Ishikawa (cell line): ENCODE results near the gene TP53RK.

Experiments
- CEBPB ChIP-seq: IDR thresholded peaks from 2 replicates; pipeline ENCODE4 v1.6.1; 2012
- CREB1 ChIP-seq: IDR thresholded peaks from 2 replicates; pipeline ENCODE4 v1.6.1; 2012; ENCODE audit warnings: low read depth
- EGR1 ChIP-seq: IDR thresholded peaks from 2 replicates; pipeline ENCODE4 v1.6.1; 2012
- EP300 ChIP-seq: IDR thresholded peaks from 2 replicates; pipeline ENCODE4 v1.6.1; 2012; ENCODE audit warnings: borderline replicate concordance
- FOXM1 ChIP-seq: IDR thresholded peaks from 2 replicates; pipeline ENCODE4 v1.6.1; 2012; ENCODE audit warnings: low read depth, borderline replicate concordance
- NFIC ChIP-seq: IDR thresholded peaks from 2 replicates; pipeline ENCODE4 v1.6.1; 2012
- RAD21 ChIP-seq: IDR thresholded peaks from 2 replicates; pipeline ENCODE4 v1.6.1; 2012; ENCODE audit warnings: low read depth
- TAF1 ChIP-seq: IDR thresholded peaks from 2 replicates; pipeline ENCODE4 v1.6.1; 2012; ENCODE audit warnings: low read depth, mild to moderate bottlenecking
- TCF12 ChIP-seq: IDR thresholded peaks from 2 replicates; pipeline ENCODE4 v1.6.1; 2012; ENCODE audit warnings: low read depth
- TEAD4 ChIP-seq: IDR thresholded peaks from 2 replicates; pipeline ENCODE4 v1.6.1; 2012
- YY1 ChIP-seq: IDR thresholded peaks from 2 replicates; pipeline ENCODE4 v1.6.1; 2012; ENCODE audit warnings: low read depth
- ZBTB7A ChIP-seq: IDR thresholded peaks from 2 replicates; pipeline ENCODE4 v1.6.1; 2012; ENCODE audit warnings: low read depth
- TF ChIP-seq, protein P1 (sequence below): IDR thresholded peaks from 2 replicates; pipeline ENCODE4 v1.6.1; 2012; ENCODE audit warnings: low read depth, mild to moderate bottlenecking
- TF ChIP-seq, protein P2 (sequence below): IDR thresholded peaks from 2 replicates; pipeline ENCODE4 v1.6.1; 2012
- TF ChIP-seq, protein P3 (sequence below): IDR thresholded peaks from 2 replicates; pipeline ENCODE4 v1.6.1; 2012

The TP53RK gene

DNA sequence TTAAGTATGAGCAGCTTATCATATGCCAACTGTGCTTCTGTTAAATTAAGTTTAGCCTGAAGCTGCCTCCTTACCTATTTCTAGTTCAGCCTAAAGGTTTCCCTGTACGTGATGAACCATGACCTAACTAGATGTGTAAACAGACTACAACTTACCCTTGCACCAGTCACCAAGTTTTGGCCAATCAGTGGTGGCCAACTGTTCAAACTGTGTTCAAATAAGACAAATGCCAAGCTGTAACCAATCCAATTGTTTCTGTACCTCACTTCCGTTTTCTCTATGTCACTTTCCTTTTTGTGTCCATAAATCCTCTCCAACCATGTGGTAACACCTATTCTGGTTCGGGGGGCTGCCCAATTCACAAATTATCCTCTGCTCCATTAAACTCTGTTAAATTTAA is 14.2 kb upstream of the TP53RK start:
- TF ChIP-seq, protein P1, sequence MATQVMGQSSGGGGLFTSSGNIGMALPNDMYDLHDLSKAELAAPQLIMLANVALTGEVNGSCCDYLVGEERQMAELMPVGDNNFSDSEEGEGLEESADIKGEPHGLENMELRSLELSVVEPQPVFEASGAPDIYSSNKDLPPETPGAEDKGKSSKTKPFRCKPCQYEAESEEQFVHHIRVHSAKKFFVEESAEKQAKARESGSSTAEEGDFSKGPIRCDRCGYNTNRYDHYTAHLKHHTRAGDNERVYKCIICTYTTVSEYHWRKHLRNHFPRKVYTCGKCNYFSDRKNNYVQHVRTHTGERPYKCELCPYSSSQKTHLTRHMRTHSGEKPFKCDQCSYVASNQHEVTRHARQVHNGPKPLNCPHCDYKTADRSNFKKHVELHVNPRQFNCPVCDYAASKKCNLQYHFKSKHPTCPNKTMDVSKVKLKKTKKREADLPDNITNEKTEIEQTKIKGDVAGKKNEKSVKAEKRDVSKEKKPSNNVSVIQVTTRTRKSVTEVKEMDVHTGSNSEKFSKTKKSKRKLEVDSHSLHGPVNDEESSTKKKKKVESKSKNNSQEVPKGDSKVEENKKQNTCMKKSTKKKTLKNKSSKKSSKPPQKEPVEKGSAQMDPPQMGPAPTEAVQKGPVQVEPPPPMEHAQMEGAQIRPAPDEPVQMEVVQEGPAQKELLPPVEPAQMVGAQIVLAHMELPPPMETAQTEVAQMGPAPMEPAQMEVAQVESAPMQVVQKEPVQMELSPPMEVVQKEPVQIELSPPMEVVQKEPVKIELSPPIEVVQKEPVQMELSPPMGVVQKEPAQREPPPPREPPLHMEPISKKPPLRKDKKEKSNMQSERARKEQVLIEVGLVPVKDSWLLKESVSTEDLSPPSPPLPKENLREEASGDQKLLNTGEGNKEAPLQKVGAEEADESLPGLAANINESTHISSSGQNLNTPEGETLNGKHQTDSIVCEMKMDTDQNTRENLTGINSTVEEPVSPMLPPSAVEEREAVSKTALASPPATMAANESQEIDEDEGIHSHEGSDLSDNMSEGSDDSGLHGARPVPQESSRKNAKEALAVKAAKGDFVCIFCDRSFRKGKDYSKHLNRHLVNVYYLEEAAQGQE = no peak
- TF ChIP-seq RAD21 (no peak), EP300 (no peak), NFIC (no peak), ZBTB7A (no peak), TCF12 (no peak), YY1 (no peak), TAF1 (no peak), TEAD4 (no peak), EGR1 (no peak), CEBPB (no peak)
- TF ChIP-seq, protein P2, sequence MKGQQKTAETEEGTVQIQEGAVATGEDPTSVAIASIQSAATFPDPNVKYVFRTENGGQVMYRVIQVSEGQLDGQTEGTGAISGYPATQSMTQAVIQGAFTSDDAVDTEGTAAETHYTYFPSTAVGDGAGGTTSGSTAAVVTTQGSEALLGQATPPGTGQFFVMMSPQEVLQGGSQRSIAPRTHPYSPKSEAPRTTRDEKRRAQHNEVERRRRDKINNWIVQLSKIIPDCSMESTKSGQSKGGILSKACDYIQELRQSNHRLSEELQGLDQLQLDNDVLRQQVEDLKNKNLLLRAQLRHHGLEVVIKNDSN = no peak

DNA sequence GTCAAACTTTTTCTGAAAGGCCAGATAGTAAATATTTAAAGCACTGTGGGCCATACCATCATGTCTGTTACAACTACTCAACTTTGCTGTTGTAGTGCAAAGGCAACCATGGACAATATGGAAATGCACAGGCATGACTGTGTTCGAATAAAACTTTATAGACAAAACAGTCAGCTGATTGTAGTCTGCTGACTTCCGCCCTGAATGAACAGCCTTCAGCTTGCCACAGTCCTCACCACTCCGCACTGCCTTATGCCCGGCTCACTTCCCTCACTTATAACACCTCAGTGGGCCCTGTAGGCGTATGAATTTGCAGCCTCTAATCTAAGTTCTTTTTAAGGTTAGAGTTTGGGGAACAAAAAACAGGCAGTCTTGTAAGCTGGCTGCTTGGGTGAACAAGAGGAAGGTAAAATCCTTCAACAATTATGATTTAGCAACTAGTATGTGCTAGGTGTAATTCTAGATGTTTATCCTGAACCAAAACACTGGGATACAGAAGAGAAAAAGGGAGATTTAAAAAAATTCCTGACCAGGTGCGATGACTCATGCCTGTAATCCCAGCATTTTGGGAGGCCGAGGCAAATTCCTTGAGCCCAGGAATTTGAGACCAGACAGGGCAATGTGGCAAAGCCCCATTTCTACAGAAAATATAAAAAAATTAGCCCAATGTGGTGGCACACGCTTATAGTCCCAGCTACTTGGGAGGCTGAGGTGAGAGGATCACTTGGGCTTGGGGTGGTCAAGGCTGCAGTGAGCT is 13.4 kb upstream of the TP53RK start:
- TF ChIP-seq RAD21 = no peak
- TF ChIP-seq ZBTB7A = no peak
- TF ChIP-seq EP300 = no peak
- TF ChIP-seq CREB1 = no peak
- TF ChIP-seq, protein P1 = no peak
- no peak for TF ChIP-seq TEAD4
- TF ChIP-seq TCF12 = no peak

DNA sequence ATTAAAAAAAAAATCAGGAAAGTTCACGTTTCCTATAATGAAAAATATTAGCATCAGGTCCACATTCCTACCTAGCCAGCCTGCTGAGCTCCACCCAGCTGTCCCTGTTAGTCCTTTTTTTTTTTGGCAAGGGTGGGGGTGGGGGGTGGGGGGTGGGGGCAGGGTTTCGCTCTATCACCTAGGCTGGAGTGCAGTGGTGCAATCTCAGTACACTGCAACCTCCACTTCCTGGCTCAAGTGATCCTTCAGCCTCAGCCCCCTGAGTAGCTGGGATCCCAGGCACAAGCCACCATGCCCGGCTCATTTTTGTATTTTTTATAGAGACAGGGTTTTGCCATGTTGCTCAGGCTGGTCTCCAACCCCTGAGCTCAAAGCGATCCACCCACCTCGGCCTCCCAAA is 12.7 kb upstream of the TP53RK start:
- no peak for TF ChIP-seq FOXM1
- no peak for TF ChIP-seq ZBTB7A

DNA sequence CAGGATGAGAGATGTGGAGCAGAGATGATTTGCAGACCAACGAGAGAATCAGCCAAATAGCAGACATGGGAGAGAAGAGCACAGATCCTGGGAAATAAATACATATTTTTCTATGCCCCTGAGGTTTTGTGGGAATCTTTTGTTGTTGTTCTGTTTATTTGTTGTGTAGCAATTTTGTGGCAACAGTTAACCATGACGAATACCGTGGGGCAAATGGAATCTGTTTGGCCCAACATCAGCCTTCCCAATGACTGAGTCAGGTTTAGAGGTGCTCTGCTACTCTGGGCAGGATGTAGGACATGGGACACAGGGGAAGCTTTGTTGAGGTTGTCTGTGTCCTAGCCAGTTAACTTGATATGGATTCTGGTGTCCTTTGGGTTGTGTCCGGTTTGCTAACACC is 12.3 kb upstream of the TP53RK start:
- TF ChIP-seq NFIC (no peak), YY1 (no peak), FOXM1 (no peak), CREB1 (no peak), RAD21 (no peak), TCF12 (no peak)
- TF ChIP-seq, protein P2 = no peak
- TF ChIP-seq, protein P3, sequence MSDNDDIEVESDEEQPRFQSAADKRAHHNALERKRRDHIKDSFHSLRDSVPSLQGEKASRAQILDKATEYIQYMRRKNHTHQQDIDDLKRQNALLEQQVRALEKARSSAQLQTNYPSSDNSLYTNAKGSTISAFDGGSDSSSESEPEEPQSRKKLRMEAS = no peak
- TF ChIP-seq, protein P1 = no peak

DNA sequence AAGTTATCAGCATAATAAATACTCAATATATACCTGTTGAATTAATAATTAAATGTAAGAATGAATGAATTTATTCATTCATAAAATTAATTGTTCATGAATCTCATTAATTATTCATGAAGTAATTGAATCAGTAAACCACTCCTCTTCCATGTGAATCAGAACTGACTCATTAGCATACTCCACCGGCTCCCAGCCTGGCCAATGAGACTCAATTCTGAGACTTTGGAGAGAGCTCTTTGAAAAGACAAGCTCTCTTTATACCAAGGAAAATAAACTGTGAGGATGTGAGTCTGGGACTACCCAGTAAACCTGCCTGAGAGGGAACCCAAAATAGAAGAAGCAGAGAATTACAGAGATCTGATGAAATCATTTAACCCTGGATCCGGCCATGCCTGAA is 11.8 kb upstream of the TP53RK start:
- TF ChIP-seq RAD21 (no peak), CEBPB (no peak), TAF1 (no peak), YY1 (no peak), TEAD4 (no peak)
- TF ChIP-seq, protein P3 = no peak
